ENCODE measurements around the gene SF3A2.
A peak's percentile ranks its signal among the peaks of the same experiment; 100 is the strongest.

The SF3A2 gene

DNA sequence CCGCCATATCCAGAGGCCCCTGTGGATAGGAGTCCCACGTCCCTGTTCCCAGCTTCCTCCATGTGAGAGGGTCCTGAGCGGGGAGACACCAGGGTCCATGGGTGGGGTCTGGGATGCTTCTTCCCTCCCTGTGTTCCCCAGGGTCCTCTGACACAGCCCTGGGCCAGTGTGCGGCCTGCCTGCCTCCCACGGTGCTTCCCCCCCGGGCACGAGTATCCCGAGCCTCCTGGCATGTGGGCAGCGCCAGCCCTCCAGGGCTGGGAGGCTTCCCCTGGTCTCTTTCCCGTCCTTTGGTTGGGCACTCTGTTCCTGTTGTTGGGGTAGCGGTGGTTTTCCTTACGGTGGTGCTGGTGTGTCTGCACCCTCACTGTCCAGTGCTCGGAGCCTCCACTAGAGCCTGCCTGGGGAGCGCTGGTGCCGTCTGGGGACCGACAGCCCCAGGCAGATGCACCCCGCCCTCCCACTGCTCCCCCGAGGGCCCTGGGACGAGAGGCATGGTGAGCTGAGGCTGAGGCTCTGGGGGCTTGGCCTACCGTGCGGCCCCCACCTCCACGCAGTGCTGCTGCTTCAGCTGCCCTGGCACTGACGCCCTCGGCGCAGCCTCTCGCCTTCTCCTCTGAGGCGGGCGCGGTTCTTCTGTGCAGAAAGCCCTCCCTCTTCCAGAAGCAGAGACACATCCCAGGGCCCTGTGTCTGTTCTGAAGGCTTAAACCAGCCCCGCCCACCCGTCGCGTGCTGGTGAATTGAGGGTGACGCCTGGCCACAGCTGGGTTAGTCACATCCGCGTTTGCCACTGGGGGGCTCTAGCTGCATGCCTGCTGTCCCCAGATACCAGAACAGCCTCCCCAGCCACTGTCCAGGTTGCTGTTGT lies 28.4 kb upstream of the SF3A2 start:
- TF ChIP-seq, protein P1, sequence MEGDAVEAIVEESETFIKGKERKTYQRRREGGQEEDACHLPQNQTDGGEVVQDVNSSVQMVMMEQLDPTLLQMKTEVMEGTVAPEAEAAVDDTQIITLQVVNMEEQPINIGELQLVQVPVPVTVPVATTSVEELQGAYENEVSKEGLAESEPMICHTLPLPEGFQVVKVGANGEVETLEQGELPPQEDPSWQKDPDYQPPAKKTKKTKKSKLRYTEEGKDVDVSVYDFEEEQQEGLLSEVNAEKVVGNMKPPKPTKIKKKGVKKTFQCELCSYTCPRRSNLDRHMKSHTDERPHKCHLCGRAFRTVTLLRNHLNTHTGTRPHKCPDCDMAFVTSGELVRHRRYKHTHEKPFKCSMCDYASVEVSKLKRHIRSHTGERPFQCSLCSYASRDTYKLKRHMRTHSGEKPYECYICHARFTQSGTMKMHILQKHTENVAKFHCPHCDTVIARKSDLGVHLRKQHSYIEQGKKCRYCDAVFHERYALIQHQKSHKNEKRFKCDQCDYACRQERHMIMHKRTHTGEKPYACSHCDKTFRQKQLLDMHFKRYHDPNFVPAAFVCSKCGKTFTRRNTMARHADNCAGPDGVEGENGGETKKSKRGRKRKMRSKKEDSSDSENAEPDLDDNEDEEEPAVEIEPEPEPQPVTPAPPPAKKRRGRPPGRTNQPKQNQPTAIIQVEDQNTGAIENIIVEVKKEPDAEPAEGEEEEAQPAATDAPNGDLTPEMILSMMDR (IDR thresholded peaks at IDR 0.05; ENCODE audit: low read depth, low read length, missing control alignments): peak; percentile 37
- DNase-seq (ENCODE audit: extremely low read depth, low read depth): peak; percentile 51
- H3K4me3 ChIP-seq (replicated peaks; ENCODE audit: low read depth, low read length): no peak overlapping the region

DNA sequence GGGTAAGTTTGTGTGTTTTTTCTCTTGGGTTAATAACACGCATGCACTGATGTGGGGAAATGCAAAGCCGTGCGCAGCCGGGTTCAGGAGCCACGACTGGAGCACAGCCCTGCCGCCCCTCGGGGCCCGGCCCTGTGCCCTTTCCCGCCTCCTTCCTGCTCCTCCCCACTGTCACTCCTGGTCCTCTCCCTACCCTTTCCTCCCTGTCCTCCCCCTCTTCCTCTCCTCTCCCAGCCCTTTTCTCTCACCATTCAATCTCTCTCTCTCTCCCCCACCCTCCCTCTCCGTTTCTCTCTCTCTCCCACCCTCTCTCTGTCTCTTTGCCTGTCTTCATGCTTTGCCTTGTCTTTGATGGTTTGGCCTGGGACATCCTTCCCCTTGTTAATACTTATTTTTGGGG lies 27.6 kb upstream of the SF3A2 start:
- H3K4me3 ChIP-seq (replicated peaks; ENCODE audit: low read depth, low read length): no peak overlapping the region
- no peak for DNase-seq (ENCODE audit: extremely low read depth, low read depth)
- TF ChIP-seq, protein P1 (IDR thresholded peaks at IDR 0.05; ENCODE audit: low read depth, low read length, missing control alignments): no peak

- no peak for DNase-seq (ENCODE audit: extremely low read depth, low read depth)
- no peak overlapping the region for H3K4me3 ChIP-seq (replicated peaks; ENCODE audit: low read depth, low read length)
- TF ChIP-seq, protein P1 (IDR thresholded peaks at IDR 0.05; ENCODE audit: low read depth, low read length, missing control alignments): no peak
Measured at GRCh38 chr19:2209408-2209807, 27.2 kb upstream of the SF3A2 start.

- no peak for DNase-seq (ENCODE audit: extremely low read depth, low read depth)
- H3K4me3 ChIP-seq (replicated peaks; ENCODE audit: low read depth, low read length): no peak overlapping the region
- TF ChIP-seq, protein P1 (IDR thresholded peaks at IDR 0.05; ENCODE audit: low read depth, low read length, missing control alignments): no peak
Measured at GRCh38 chr19:2210206-2210605, 26.4 kb upstream of the SF3A2 start.

DNA sequence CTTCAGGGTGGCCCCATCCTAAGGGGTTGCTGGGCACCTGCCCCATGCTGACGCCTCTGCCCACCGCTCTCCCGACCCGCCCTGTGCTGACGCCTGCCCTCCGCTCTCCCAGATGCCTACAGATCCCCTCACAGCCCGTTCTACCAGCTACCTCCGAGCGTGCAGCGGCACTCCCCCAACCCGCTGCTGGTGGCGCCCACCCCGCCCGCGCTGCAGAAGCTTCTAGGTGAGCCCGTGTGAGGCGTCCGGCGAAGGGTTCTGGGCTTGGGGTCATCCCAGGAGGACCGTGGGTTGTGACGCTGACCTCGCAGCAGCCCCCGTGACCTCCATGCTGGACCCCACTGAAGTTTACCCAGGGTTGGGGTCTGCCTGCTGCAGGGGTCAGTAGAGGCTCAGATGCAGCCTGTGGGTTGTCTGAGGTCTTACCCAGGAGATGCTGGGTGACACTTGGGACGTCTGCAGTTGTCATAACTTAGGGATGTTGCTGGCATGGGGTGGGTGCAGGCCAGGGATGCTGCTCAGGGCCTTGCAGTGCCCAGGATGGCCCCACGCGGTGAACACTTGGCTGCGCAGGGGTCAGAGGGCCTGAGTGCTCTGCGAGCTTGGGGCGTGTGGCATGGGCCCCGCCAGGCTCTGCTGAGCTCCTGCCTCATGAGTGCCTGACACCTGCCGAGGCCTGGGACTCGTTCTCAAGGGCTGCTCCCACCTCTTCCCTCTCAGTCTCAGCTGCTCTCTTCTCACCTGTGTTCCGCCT lies 25.5 kb upstream of the SF3A2 start:
- DNase-seq (ENCODE audit: extremely low read depth, low read depth): no peak
- no peak overlapping the region for H3K4me3 ChIP-seq (replicated peaks; ENCODE audit: low read depth, low read length)
- TF ChIP-seq, protein P1 (IDR thresholded peaks at IDR 0.05; ENCODE audit: low read depth, low read length, missing control alignments): no peak

- TF ChIP-seq, protein P1 (IDR thresholded peaks at IDR 0.05; ENCODE audit: low read depth, low read length, missing control alignments): no peak
Measured at GRCh38 chr19:2212861-2213711, 23.5 kb upstream of the SF3A2 start.

More at GRCh38 chr19:2212861-2213711, 23.5 kb upstream of the SF3A2 start:
- no peak overlapping the region for H3K4me3 ChIP-seq (replicated peaks; ENCODE audit: low read depth, low read length)
- DNase-seq (ENCODE audit: extremely low read depth, low read depth): no peak
